GM18519 (cell line): ENCODE results near the gene DUOXA2.
"Not testable (repeated sequence)": the region's sequence is repeated elsewhere in the genome, so short reads cannot be mapped to it uniquely, and the experiment has no call there.

Experiments used
- ATAC-seq: cut with Tn5 transposase; IDR thresholded peaks from one replicate; pipeline ENCODE4 v1.9.1; 2021; ENCODE audit warnings: mild to moderate bottlenecking, moderate library complexity; ENCODE audit not compliant: unreplicated experiment, low FRiP score

Gene DUOXA2

GRCh38 chr15:45134682-45135604 is 20.8 kb downstream of the DUOXA2 start:
- ATAC-seq = no peak

DNA sequence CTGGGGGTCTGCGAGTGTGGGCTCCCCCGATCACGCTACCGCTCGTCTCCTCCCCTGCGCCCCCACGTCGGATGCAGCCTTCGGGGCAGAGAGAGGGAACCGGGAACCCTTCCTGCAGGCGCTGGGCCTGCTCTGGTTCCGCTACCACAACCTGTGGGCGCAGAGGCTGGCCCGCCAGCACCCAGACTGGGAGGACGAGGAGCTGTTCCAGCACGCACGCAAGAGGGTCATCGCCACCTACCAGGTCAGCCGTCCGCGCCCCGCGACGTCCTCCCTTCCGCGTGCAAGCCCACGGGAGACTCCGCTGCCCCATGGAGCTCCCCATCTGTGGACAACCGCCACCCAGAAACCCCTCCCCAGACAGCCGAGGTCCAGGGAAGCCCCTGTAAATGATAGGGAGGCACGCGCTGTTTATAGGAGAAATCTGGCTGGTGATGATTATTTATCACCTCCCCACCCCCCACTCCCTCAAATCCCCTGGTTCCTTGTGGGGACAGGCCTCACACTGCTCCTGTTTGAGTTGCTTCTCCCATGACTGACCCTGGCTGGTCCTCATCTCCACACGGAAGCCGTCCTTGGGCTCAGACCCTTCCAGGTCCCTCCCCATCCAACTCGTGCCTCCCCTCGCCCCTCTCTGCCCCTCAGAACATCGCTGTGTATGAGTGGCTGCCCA is 21.7 kb downstream of the DUOXA2 start:
- ATAC-seq = not testable (repeated sequence)

DNA sequence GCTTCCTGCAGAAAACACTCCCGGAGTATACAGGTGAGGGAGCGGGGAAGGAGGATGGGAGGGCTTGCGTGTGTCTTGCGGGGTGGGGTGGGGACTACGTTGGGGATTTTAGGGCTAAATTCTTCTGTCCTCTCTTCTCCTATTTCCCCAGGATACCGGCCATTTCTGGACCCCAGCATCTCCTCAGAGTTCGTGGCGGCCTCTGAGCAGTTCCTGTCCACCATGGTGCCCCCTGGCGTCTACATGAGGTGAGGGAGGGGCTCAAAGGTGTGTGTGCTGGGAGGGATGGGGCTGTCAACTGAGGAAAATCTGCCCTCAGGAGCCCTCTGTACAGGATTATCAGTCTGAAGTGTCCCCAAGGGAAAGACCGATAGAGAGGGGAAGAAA is 22.2 kb downstream of the DUOXA2 start:
- ATAC-seq = no peak

GRCh38 chr15:45137703-45138102 is 23.6 kb downstream of the DUOXA2 start:
- ATAC-seq = no peak

DNA sequence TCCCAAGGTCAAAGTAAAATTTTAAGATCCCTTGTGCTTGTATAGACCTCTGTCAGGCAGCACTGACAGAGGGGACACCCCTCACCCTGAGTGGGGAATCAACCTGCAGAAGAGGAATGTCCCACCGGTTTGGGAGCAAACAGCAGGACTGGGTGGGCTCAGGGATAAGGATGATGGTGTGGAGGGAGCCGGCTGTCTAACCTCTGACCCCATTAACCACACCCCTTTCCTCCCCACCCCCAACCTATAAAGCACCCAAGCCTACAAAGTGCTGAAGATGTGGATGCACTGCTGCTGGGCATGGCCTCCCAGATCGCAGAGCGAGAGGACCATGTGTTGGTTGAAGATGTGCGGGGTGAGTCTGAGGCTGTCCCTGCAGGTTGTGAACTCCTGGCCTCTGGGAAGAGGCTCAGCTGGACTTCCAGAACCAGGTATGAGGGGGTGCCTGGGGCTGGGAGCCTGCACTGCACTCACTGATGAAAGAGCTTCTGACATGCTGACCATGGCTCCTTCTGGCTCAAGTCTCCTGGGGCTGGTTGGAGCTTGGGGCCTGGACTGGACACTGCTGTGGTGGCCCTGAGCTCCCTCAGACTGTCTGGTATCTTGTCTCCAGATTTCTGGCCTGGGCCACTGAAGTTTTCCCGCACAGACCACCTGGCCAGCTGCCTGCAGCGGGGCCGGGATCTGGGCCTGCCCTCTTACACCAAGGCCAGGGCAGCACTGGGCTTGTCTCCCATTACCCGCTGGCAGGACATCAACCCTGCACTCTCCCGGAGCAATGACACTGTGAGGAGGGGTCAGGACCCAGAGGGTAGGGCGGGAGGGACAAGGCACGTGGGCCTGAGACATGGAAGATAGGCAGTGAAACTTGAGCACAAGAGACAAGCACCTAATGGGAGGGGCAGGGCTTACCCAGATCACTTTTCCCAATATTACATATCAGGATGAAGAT is 25.0 kb downstream of the DUOXA2 start:
- no peak for ATAC-seq

DNA sequence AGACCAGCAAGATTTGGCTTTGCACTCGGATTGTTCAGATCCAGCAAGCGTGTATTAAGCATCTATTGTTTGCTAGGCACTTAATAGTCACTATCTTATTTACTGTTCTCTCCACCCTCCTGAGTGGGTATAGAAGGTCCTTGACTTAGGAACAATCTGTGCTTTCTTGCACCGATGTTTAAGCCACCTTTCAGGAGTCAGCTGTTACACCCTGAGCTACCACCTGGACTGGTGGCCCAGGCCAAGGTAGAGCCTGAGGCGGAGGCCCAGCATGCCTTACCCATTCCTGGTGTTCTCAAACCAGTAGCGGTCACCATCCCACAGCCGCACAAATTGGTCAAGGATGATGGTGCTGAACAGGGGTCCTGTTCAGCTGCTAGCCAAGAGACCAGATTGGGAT is 25.6 kb downstream of the DUOXA2 start:
- no peak for ATAC-seq

GRCh38 chr15:45140557-45141250 is 26.6 kb downstream of the DUOXA2 start:
- no peak for ATAC-seq

GRCh38 chr15:45141386-45141785 is 27.3 kb downstream of the DUOXA2 start:
- no peak for ATAC-seq

DNA sequence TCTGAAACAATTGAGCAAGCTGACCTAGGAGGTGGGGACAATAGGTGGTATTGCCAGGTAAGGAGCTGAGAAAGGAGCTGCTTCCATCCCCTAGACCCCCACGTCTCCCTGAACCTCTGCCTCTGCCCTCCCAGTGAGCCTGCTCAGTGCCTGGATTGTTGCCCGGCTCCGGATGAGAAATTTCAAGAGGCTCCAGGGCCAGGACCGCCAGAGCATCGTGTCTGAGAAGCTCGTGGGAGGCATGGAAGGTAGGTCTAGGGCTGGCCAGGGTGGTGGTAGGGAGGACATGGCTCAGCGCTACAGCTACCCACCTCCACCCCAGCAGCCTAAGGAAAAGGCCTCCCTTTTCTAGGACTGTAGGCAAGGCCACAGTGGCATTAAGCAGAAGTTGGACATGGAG is 28.9 kb downstream of the DUOXA2 start:
- ATAC-seq = no peak

DNA sequence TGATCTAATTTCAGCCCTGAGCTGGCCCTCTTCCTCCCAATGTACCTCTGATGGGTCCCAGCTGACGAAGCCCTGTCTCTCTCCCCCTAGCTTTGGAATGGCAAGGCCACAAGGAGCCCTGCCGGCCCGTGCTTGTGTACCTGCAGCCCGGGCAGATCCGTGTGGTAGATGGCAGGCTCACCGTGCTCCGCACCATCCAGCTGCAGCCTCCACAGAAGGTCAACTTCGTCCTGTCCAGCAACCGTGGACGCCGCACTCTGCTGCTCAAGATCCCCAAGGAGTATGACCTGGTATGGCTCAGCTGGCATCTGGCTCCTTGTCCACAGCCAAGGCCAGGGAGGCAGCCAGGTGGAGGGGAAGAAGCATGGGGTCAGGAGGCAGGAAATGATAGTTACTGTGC is 29.8 kb downstream of the DUOXA2 start:
- ATAC-seq = no peak

DNA sequence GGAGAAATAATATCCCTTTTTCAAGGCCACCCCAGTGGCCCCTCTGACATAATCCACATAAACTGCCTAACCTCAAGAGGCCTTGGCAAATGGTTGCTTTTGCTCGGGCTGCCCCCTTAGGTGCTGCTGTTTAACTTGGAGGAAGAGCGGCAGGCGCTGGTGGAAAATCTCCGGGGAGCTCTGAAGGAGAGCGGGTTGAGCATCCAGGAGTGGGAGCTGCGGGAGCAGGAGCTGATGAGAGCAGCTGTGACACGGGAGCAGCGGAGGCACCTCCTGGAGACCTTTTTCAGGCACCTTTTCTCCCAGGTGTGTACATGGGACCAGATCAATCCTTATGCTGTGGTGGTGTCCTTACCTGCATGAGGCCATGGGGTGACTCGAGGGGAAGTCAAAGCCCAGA is 30.6 kb downstream of the DUOXA2 start:
- no peak for ATAC-seq

GRCh38 chr15:45146405-45146804 is 32.3 kb downstream of the DUOXA2 start:
- no peak for ATAC-seq

GRCh38 chr15:45147606-45148005 is 33.5 kb downstream of the DUOXA2 start:
- ATAC-seq = no peak

DNA sequence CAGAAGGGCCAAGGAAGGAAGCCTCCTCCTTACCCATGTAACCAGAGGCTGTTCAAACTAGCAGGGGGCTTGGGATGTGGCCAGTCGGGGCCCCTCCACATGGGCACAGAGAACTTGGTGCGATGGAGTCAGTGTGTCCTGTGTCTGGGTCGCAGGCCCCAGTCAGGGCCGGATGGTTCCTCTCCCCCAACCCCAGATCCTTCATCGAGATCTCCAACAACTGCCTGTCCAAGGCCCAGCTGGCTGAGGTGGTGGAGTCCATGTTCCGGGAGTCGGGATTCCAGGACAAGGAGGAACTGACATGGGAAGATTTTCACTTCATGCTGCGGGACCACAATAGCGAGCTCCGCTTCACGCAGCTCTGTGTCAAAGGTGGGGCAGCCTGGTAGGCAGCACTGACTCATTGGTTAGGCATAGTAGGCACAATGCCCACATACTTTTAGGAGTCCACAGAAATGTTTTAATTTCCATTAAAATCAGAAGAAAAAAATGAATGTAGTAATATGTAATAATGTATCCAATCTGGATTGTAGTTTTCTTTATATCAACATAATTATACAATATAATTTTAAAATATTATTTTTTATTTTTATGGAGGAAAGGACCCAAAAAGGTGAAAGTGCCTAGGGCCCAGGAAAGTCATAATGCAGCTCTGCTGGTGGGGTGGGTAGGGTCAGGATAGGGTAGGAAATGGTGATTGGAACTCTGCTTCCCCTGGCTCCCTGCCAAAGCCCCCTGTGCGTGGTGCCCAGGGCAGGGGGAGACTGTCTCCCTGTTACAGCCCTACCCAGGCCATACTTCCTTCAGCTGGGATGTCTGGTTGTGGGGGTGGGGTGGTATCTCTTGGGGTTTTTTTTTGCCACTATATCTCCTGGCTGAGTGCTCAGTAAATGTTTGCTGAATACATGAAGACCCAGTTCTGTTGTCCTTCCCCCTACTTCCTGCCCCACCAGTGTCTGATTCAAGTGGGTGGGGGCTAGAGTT is 34.2 kb downstream of the DUOXA2 start:
- ATAC-seq = no peak

DNA sequence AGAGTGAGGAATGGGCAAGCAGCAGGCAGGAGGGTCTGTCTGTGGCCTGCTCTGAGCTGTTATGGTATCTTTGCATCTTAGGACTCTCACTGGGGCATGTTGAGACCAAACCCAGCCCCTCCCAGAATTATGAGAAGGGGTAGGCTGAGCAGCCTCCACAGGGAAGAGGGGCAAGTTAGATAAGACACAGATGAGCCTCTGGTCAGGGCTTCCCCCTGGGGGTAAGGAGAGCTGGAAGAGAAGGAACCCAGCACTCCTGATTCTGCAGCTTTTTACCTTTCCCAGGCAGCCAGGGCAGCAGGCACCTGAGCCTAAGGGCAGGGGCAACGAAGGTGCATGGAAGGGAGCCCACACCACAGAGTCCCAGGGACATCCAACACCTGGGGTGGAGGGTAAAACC is 34.9 kb downstream of the DUOXA2 start:
- no peak for ATAC-seq

DNA sequence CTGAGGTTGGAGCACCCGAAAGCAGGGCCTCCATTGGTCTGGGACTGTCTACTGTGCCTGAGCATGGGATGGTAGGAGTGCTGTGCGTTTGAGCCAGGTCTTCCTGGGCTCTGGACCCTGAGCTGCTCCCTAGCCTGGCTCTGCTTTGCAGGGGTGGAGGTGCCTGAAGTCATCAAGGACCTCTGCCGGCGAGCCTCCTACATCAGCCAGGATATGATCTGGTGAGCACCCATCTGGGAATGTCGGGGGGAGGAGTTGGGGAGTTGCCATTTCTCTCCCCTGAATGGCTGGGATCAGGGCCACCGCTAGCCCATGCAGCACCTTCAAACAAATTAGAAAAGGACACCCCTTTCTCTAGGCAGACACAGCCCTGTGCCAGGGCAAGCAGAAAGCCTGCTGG is 36.4 kb downstream of the DUOXA2 start:
- ATAC-seq = no peak

- ATAC-seq = no peak
These were observed 36.9 kb downstream of the DUOXA2 start for GRCh38 chr15:45150997-45151396.

DNA sequence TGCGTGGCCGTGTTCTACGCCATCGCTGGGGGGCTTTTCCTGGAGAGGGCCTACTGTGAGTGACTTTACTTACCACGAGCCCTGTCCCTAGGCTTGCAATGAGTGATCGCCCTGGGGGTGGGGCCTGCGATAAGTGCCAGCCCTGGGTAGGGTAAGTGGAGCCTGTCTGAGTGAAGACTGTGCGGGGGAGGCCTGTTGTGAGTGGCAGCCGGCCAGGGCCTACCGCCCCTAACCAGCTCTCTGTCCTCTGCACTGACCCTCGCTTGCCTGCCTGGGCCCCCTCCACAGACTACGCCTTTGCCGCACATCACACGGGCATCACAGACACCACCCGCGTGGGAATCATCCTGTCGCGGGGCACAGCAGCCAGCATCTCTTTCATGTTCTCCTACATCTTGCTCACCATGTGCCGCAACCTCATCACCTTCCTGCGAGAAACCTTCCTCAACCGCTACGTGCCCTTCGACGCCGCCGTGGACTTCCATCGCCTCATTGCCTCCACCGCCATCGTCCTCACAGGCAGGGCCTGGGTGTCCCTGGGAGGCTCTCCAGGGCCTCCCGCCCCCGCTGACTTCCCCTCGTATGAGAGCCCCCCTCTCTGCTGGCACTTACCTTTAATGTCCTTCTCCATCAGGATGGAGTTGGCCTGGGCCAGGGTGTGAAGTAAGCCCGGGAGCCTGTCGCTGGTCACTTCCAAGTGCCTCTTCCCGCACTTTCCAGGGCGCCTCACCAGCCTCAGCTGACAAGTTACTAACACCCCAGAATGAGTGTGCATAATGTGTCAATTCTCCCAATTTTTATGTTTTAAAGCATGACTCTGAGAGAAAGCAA is 38.1 kb downstream of the DUOXA2 start:
- ATAC-seq = no peak
